8988T (cell line): ENCODE measurements around the gene FMN1.
"Not testable (repeated sequence)": the region's sequence is repeated elsewhere in the genome, so short reads cannot be mapped to it uniquely, and the experiment has no call there.

Experiments used
- DNase-seq: peaks from one replicate; pipeline ENCODE4 v3.0.0; 2011

FMN1 gene

GRCh38 chr15:33089165-33089877 is 105.2 kb downstream of the FMN1 start:
- no peak for DNase-seq

GRCh38 chr15:33086500-33087121 is 107.9 kb downstream of the FMN1 start:
- DNase-seq: no peak

- DNase-seq: no peak
Observed at GRCh38 chr15:33084661-33085060, 109.9 kb downstream of the FMN1 start.

GRCh38 chr15:33083232-33084081 is 111.1 kb downstream of the FMN1 start:
- no peak for DNase-seq

GRCh38 chr15:33080006-33080405 is 114.5 kb downstream of the FMN1 start:
- DNase-seq: no peak

GRCh38 chr15:33078607-33079006 is 115.9 kb downstream of the FMN1 start:
- no peak for DNase-seq

- no peak for DNase-seq
Observed at GRCh38 chr15:33076937-33077336, 117.6 kb downstream of the FMN1 start.

- DNase-seq: no peak
Observed at GRCh38 chr15:33074942-33075341, 119.6 kb downstream of the FMN1 start.

GRCh38 chr15:33074212-33074611 is 120.3 kb downstream of the FMN1 start:
- no peak for DNase-seq

- no peak for DNase-seq
Observed at GRCh38 chr15:33071451-33071850, 123.1 kb downstream of the FMN1 start.

- not testable (repeated sequence) for DNase-seq
Observed at GRCh38 chr15:33069903-33070302, 124.6 kb downstream of the FMN1 start.

GRCh38 chr15:33069161-33069560 is 125.4 kb downstream of the FMN1 start:
- DNase-seq: no peak

- no peak for DNase-seq
Observed at GRCh38 chr15:33068511-33068990, 126.0 kb downstream of the FMN1 start.

- no peak for DNase-seq
Observed at GRCh38 chr15:33068007-33068481, 126.5 kb downstream of the FMN1 start.

GRCh38 chr15:33067456-33067855 is 127.1 kb downstream of the FMN1 start:
- DNase-seq: no peak

- no peak for DNase-seq
Observed at GRCh38 chr15:33066584-33066983, 127.9 kb downstream of the FMN1 start.

GRCh38 chr15:33064878-33065277 is 129.6 kb downstream of the FMN1 start:
- no peak for DNase-seq

GRCh38 chr15:33059184-33059583 is 135.3 kb downstream of the FMN1 start:
- DNase-seq: no peak

GRCh38 chr15:33057845-33058244 is 136.7 kb downstream of the FMN1 start:
- DNase-seq: no peak

GRCh38 chr15:33055962-33056361 is 138.6 kb downstream of the FMN1 start:
- DNase-seq: no peak

- no peak for DNase-seq
Observed at GRCh38 chr15:33051528-33051927, 143.0 kb downstream of the FMN1 start.

- DNase-seq: no peak
Observed at GRCh38 chr15:33048255-33048654, 146.3 kb downstream of the FMN1 start.

- DNase-seq: no peak
Observed at GRCh38 chr15:33047077-33047476, 147.4 kb downstream of the FMN1 start.

GRCh38 chr15:33046329-33046728 is 148.2 kb downstream of the FMN1 start:
- no peak for DNase-seq
